ENCODE results near the gene STAB1. TPM values are rescaled to one million over a fixed set of nuclear protein-coding genes. Genes with fewer than 3 reads are reported as not detected.

Gene STAB1
- total RNA-seq, 1 donor from 2014 or later = 0.16 TPM

- intact Hi-C loops (cut with micrococcal nuclease) = no loop called here
These were observed 852 bp downstream of the STAB1 start for GRCh38 chr3:52495777-52496602.

DNA sequence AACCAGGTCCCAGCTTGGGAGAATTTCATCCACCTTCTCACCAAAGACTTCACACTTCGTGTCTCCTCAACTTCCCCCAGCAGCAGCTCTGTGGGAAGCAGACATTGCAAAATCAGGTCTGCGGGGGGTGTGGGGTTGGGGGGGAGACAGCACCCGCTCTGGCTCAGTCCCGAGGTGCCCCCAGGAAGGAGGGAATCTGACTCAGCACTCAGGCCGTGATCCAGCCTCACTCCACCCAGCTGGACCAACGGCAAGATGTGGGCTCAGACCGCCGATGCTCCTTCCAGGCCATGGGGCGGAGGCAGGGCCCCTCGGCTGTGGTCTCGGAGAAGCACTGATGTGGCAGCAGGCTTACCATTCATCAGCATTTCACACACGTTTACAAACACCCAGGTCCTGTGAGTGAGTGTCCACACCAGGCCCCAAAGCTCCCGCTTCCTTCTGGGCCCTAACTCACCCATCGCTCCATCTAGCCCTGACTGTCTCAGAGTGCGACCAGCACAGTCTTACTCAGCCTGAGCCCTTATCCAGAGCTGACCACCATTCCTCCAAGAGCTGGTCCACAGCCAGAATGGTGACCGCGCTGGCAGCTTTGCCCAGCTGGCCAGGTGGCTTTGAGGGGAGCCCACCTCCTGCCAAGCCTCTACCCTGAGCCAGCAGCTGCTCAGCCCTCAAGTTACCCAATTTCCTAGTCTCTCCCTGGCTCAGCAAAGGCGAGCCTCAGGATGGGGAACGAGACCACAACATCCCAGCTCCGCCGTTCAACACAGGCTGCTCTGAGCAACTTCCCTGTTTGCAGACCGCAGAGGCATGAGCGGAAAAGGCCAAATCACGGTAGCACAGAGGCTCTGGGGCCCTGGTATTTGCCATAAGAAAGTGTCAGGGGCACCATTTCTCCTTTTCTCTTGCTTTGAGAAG is 3.3 kb downstream of the STAB1 start:
- intact Hi-C loops (cut with micrococcal nuclease) = no loop called here
- no peaks in the 10 kb centered on the region for H3K4me1 Mint-ChIP-seq (ENCODE audit: low read depth)
- H3K36me3 Mint-ChIP-seq (ENCODE audit: low read depth) = no peaks in the 10 kb centered on the region
- H3K27me3 Mint-ChIP-seq (ENCODE audit: insufficient read depth) = no peaks in the 10 kb centered on the region
- no peak for DNase-seq (ENCODE audit: low spot score)
- H3K4me3 Mint-ChIP-seq = no peak overlapping the region
- H3K27ac Mint-ChIP-seq = no peak overlapping the region
- H3K9me3 Mint-ChIP-seq = no peaks in the 10 kb centered on the region

More at GRCh38 chr3:52495777-52496602, 852 bp downstream of the STAB1 start:
- Mint-ChIP-seq H3K36me3 (ENCODE audit: low read depth) (peaks cover 3% of the 10 kb centered on the region), H3K27me3 (ENCODE audit: insufficient read depth) (no peaks in the 10 kb centered on the region), H3K27ac (no peak overlapping the region), H3K4me3 (no peak overlapping the region), H3K9me3 (no peaks in the 10 kb centered on the region), H3K4me1 (ENCODE audit: low read depth) (no peaks in the 10 kb centered on the region)
- no peak for DNase-seq (ENCODE audit: low spot score)

DNA sequence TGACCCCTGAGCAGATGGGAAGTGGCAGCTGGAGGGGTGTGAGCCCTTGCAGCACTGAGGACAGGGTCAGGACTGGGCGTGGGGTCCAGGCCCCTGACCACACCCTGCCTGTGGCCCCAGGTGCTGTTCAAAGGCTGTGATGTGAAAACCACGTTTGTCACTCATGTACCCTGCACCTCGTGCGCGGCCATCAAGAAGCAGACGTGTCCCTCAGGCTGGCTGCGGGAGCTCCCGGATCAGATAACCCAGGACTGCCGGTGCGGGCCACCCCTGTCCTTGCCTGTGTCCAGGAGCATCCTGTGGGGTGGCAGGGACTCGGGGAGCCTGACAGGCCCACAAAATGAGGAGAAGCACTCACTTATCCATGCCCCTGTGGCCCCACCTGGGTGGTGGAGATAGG is 5.9 kb downstream of the STAB1 start:
- Mint-ChIP-seq H3K4me1 (ENCODE audit: low read depth) (no peaks in the 10 kb centered on the region), H3K36me3 (ENCODE audit: low read depth) (no peaks in the 10 kb centered on the region), H3K4me3 (no peak overlapping the region), H3K9me3 (no peaks in the 10 kb centered on the region), H3K27me3 (ENCODE audit: insufficient read depth) (no peaks in the 10 kb centered on the region), H3K27ac (no peak overlapping the region)
- intact Hi-C loops (cut with micrococcal nuclease) = no loop called here
- no peak for DNase-seq (ENCODE audit: low spot score)

GRCh38 chr3:52502001-52502400 is 6.9 kb downstream of the STAB1 start:
- H3K4me3 Mint-ChIP-seq = no peak overlapping the region
- no peak for DNase-seq (ENCODE audit: low spot score)
- H3K4me1 Mint-ChIP-seq (ENCODE audit: low read depth) = no peaks in the 10 kb centered on the region
- H3K36me3 Mint-ChIP-seq (ENCODE audit: low read depth) = no peaks in the 10 kb centered on the region
- H3K27me3 Mint-ChIP-seq (ENCODE audit: insufficient read depth) = no peaks in the 10 kb centered on the region
- H3K9me3 Mint-ChIP-seq = no peaks in the 10 kb centered on the region
- intact Hi-C loops (cut with micrococcal nuclease) = no loop called here
- H3K27ac Mint-ChIP-seq = no peak overlapping the region

- Mint-ChIP-seq H3K27ac (no peak overlapping the region), H3K4me1 (ENCODE audit: low read depth) (no peaks in the 10 kb centered on the region), H3K36me3 (ENCODE audit: low read depth) (no peaks in the 10 kb centered on the region), H3K4me3 (no peak overlapping the region), H3K9me3 (no peaks in the 10 kb centered on the region), H3K27me3 (ENCODE audit: insufficient read depth) (no peaks in the 10 kb centered on the region)
- DNase-seq (ENCODE audit: low spot score) = no peak
- intact Hi-C loops (cut with micrococcal nuclease) = no loop called here
These were observed 7.7 kb downstream of the STAB1 start for GRCh38 chr3:52502808-52503350.

DNA sequence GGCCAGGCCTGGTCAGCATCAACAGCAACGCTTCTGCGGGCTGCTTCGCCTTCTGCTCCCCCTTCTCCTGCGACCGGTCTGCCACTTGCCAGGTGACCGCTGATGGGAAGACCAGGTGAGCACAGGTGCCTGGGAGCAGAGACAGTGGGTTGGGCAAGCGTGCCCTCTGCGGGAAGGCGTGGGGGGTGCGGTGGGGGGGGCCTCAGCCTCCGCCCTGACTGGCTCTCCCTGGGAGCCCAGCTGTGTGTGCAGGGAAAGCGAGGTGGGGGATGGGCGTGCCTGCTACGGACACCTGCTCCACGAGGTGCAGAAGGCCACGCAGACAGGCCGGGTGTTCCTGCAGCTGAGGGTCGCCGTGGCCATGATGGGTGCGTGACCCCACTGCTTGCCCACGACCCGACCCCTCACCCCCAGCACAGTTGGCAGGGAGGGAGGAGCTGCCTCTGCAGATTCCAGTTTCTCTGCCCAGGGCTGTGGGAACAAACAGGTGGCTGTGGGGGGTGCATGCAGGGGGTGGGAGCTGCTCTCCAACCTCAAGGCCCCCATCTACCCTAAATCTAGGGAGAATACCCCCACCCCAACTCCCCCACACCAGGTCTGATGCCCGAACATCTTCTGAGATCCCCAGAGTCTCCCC is 8.8 kb downstream of the STAB1 start:
- no peak overlapping the region for H3K27ac Mint-ChIP-seq
- intact Hi-C loops (cut with micrococcal nuclease) = no loop called here
- no peaks in the 10 kb centered on the region for H3K27me3 Mint-ChIP-seq (ENCODE audit: insufficient read depth)
- H3K9me3 Mint-ChIP-seq = no peaks in the 10 kb centered on the region
- H3K4me1 Mint-ChIP-seq (ENCODE audit: low read depth) = no peaks in the 10 kb centered on the region
- H3K36me3 Mint-ChIP-seq (ENCODE audit: low read depth) = no peaks in the 10 kb centered on the region
- no peak for DNase-seq (ENCODE audit: low spot score)
- no peak overlapping the region for H3K4me3 Mint-ChIP-seq

DNA sequence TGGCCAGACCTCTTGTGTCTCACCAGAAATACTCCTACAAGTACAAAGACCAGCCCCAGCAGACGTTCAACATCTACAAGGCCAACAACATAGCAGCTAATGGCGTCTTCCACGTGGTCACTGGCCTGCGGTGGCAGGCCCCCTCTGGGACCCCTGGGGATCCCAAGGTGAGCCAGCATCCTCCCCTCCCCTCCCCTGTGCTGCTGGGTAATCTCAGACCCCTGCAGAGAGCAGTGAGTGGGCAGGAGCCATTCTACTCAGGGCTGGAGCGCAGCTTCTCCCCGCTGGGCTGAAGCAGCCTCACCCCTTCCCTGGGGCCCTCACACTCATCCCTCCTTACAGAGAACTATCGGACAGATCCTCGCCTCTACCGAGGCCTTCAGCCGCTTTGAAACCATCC is 9.8 kb downstream of the STAB1 start:
- DNase-seq (ENCODE audit: low spot score) = no peak
- Mint-ChIP-seq H3K4me3 (no peak overlapping the region), H3K27me3 (ENCODE audit: insufficient read depth) (no peaks in the 10 kb centered on the region), H3K4me1 (ENCODE audit: low read depth) (no peaks in the 10 kb centered on the region), H3K9me3 (no peaks in the 10 kb centered on the region), H3K36me3 (ENCODE audit: low read depth) (no peaks in the 10 kb centered on the region), H3K27ac (no peak overlapping the region)
- intact Hi-C loops (cut with micrococcal nuclease) = no loop called here

- H3K9me3 Mint-ChIP-seq = no peaks in the 10 kb centered on the region
- H3K4me1 Mint-ChIP-seq (ENCODE audit: low read depth) = no peaks in the 10 kb centered on the region
- no peaks in the 10 kb centered on the region for H3K36me3 Mint-ChIP-seq (ENCODE audit: low read depth)
- no peak overlapping the region for H3K27ac Mint-ChIP-seq
- intact Hi-C loops (cut with micrococcal nuclease) = no loop called here
- H3K4me3 Mint-ChIP-seq = no peak overlapping the region
- no peak for DNase-seq (ENCODE audit: low spot score)
- H3K27me3 Mint-ChIP-seq (ENCODE audit: insufficient read depth) = no peaks in the 10 kb centered on the region
These were observed 11.3 kb downstream of the STAB1 start for GRCh38 chr3:52506266-52506966.

GRCh38 chr3:52507359-52507758 is 12.2 kb downstream of the STAB1 start:
- intact Hi-C loops (cut with micrococcal nuclease) = no loop called here
- H3K27ac Mint-ChIP-seq = no peak overlapping the region
- no peaks in the 10 kb centered on the region for H3K4me1 Mint-ChIP-seq (ENCODE audit: low read depth)
- H3K27me3 Mint-ChIP-seq (ENCODE audit: insufficient read depth) = no peaks in the 10 kb centered on the region
- no peak overlapping the region for H3K4me3 Mint-ChIP-seq
- H3K9me3 Mint-ChIP-seq = no peaks in the 10 kb centered on the region
- no peaks in the 10 kb centered on the region for H3K36me3 Mint-ChIP-seq (ENCODE audit: low read depth)
- no peak for DNase-seq (ENCODE audit: low spot score)

DNA sequence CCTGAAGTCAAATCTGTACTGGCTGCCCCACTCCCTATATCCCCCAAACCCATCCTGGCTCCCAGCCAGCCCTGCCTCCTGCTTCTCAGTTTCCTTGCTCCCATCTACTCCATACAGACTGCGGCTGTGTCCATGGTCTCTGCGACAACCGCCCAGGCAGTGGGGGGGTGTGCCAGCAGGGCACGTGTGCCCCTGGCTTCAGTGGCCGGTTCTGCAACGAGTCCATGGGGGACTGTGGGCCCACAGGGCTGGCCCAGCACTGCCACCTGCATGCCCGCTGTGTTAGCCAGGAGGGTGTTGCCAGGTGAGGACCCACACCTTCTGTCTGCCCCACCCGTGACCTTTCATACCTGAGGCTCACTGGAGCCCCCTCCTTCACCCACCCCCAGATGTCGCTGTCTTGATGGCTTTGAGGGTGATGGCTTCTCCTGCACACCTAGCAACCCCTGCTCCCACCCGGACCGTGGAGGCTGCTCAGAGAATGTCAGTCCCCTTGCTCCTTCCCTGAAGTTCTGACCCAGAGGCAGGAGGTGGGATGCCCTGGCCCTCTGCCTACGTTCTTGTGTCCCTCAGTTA is 14.7 kb downstream of the STAB1 start:
- Mint-ChIP-seq H3K27me3 (ENCODE audit: insufficient read depth) (no peaks in the 10 kb centered on the region), H3K9me3 (no peaks in the 10 kb centered on the region), H3K4me3 (no peak overlapping the region), H3K27ac (no peak overlapping the region), H3K36me3 (ENCODE audit: low read depth) (no peaks in the 10 kb centered on the region), H3K4me1 (ENCODE audit: low read depth) (no peaks in the 10 kb centered on the region)
- intact Hi-C loops (cut with micrococcal nuclease) = no loop called here
- no peak for DNase-seq (ENCODE audit: low spot score)

DNA sequence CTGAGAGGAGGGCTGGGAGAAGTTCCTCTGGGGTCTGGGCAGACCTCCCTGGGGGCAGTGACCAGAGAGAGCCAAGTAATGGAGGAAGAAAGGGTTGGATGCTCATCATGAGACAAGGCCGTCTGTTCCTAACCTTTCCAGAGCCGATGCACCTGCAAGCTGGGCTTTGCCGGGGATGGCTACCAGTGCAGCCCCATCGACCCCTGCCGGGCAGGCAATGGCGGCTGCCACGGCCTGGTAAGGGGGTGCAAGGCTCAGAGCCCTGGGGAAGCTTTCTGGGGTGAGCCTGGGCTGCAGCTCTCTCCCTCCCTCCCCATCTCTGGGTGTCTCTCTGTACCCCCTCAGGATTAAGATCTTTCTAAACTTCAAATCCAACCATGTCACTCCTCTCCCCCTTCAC is 16.4 kb downstream of the STAB1 start:
- no peaks in the 10 kb centered on the region for H3K4me1 Mint-ChIP-seq (ENCODE audit: low read depth)
- no peak overlapping the region for H3K27ac Mint-ChIP-seq
- intact Hi-C loops (cut with micrococcal nuclease) = no loop called here
- H3K27me3 Mint-ChIP-seq (ENCODE audit: insufficient read depth) = no peaks in the 10 kb centered on the region
- no peaks in the 10 kb centered on the region for H3K36me3 Mint-ChIP-seq (ENCODE audit: low read depth)
- no peaks in the 10 kb centered on the region for H3K9me3 Mint-ChIP-seq
- H3K4me3 Mint-ChIP-seq = no peak overlapping the region
- DNase-seq (ENCODE audit: low spot score) = no peak

DNA sequence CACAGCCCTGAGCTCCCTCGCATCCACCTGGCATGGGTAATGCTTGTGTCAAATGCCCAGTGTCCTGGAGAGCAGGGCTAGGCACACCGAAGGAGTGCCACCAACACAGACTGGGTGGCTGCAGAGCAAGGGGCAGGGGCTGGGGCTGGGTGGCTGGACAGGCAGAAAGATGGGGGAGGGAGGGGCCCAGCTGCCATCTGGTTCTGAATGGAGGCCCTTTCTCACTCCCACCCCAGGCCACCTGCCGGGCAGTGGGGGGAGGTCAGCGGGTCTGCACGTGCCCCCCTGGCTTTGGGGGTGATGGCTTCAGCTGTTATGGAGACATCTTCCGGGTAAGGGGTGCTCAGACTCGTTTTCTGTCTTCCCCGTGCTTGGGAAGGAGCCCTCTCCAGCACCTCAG is 17.0 kb downstream of the STAB1 start:
- no peak for DNase-seq (ENCODE audit: low spot score)
- H3K4me1 Mint-ChIP-seq (ENCODE audit: low read depth) = no peaks in the 10 kb centered on the region
- intact Hi-C loops (cut with micrococcal nuclease) = no loop called here
- no peak overlapping the region for H3K27ac Mint-ChIP-seq
- no peaks in the 10 kb centered on the region for H3K9me3 Mint-ChIP-seq
- H3K36me3 Mint-ChIP-seq (ENCODE audit: low read depth) = no peaks in the 10 kb centered on the region
- H3K4me3 Mint-ChIP-seq = no peak overlapping the region
- H3K27me3 Mint-ChIP-seq (ENCODE audit: insufficient read depth) = no peaks in the 10 kb centered on the region

Data from activated T-helper 1 cell treated with anti-CD3 and anti-CD28 coated beads, Interleukin-12 subunit alpha, Interleukin-12 subunit beta, Interleukin-2, Interleukin-4 antibody, amounts not matched to agents 30 ng/mL and 10 ng/mL and 1 ng/mL, durations not matched to agents 14 hours and 24 hours and 36 hours (primary cell).